Stimulated activated naive CD8-positive, alpha-beta T cell treated with anti-CD3 and anti-CD28 coated beads, Interleukin-15, amount 100 ng/mL, for 72 hours (primary cell): ENCODE data around the gene ACKR3.

Experiments used
- ATAC-seq: fragments of 150-1000 bp; cut with Tn5 transposase; 2 replicates; pipeline ENCODE4 v1.10.0; 2021; ENCODE audit warnings: mild to moderate bottlenecking, moderate library complexity
- DNase-seq, 2 donors: peaks; one replicate each; pipeline ENCODE4 v3.0.0; 2021 to 2022
- H3K27ac Mint-ChIP-seq, 2 donors: one replicate each; pipeline ENCODE4 v1.8.0; 2022; ENCODE audit warnings: mild to moderate bottlenecking in 2 of 2, mixed read lengths in 2 of 2, moderate library complexity in 2 of 2
- H3K27me3 Mint-ChIP-seq: one replicate; pipeline ENCODE4 v1.8.0; 2022; ENCODE audit warnings: mixed read lengths
- H3K4me1 Mint-ChIP-seq: one replicate; pipeline ENCODE4 v1.8.0; 2022; ENCODE audit warnings: mild to moderate bottlenecking, mixed read lengths
- H3K4me3 Mint-ChIP-seq, 2 donors: one replicate each; pipeline ENCODE4 v1.8.0; 2022; ENCODE audit warnings: mild to moderate bottlenecking in 2 of 2, mixed read lengths in 2 of 2, moderate library complexity in 1 of 2
- H3K9me3 Mint-ChIP-seq, 2 donors: one replicate each; pipeline ENCODE4 v1.8.0; 2022; ENCODE audit warnings: mixed read lengths in 2 of 2

The ACKR3 gene

GRCh38 chr2:236618370-236618769, 48.7 kb downstream of the ACKR3 start:
- ATAC-seq = no peak

GRCh38 chr2:236619910-236620612, 50.4 kb downstream of the ACKR3 start:
- no peak for DNase-seq
- ATAC-seq = no peak
- H3K9me3 Mint-ChIP-seq = no peaks in the 10 kb centered on the region
- H3K27ac Mint-ChIP-seq = no peak overlapping the region
- no peak overlapping the region for H3K4me3 Mint-ChIP-seq
- no peaks in the 10 kb centered on the region for H3K27me3 Mint-ChIP-seq
- peaks cover 11% of the 10 kb centered on the region for H3K4me1 Mint-ChIP-seq

More at GRCh38 chr2:236618370-236618769, 48.7 kb downstream of the ACKR3 start:
- Mint-ChIP-seq H3K27me3 (no peaks in the 10 kb centered on the region), H3K27ac (no peak overlapping the region), H3K4me1 (peaks cover 11% of the 10 kb centered on the region), H3K9me3 (no peaks in the 10 kb centered on the region), H3K4me3 (no peak overlapping the region)
- DNase-seq = no peak

GRCh38 chr2:236621786-236622185, 52.2 kb downstream of the ACKR3 start:
- Mint-ChIP-seq H3K4me1 (peaks cover 11% of the 10 kb centered on the region), H3K27ac (no peak overlapping the region), H3K9me3 (no peaks in the 10 kb centered on the region), H3K27me3 (no peaks in the 10 kb centered on the region), H3K4me3 (no peak overlapping the region)
- no peak for DNase-seq
- ATAC-seq = peak; percentile 5

GRCh38 chr2:236622201-236622600, 52.6 kb downstream of the ACKR3 start:
- Mint-ChIP-seq H3K4me3 (no peak overlapping the region), H3K27me3 (no peaks in the 10 kb centered on the region), H3K27ac (peak overlapping the region in 1 of 2 donors; percentile 30), H3K4me1 (peaks cover 11% of the 10 kb centered on the region), H3K9me3 (no peaks in the 10 kb centered on the region)
- ATAC-seq (peak; percentile 6), DNase-seq (no peak)

- Mint-ChIP-seq H3K27me3 (no peaks in the 10 kb centered on the region), H3K9me3 (no peaks in the 10 kb centered on the region), H3K4me3 (no peak overlapping the region), H3K4me1 (peaks cover 11% of the 10 kb centered on the region), H3K27ac (no peak overlapping the region)
- ATAC-seq (no peak), DNase-seq (no peak)
Observed at GRCh38 chr2:236622660-236623059, 53.0 kb downstream of the ACKR3 start.

- DNase-seq = no peak
- H3K9me3 Mint-ChIP-seq = no peaks in the 10 kb centered on the region
Observed at GRCh38 chr2:236623816-236624215, 54.2 kb downstream of the ACKR3 start.

GRCh38 chr2:236625156-236625690, 55.6 kb downstream of the ACKR3 start:
- H3K9me3 Mint-ChIP-seq = no peaks in the 10 kb centered on the region
- DNase-seq (no peak), ATAC-seq (no peak)
- no peak overlapping the region for H3K4me3 Mint-ChIP-seq
- no peaks in the 10 kb centered on the region for H3K27me3 Mint-ChIP-seq
- peaks cover 5% of the 10 kb centered on the region for H3K4me1 Mint-ChIP-seq
- no peak overlapping the region for H3K27ac Mint-ChIP-seq

More at GRCh38 chr2:236623816-236624215, 54.2 kb downstream of the ACKR3 start:
- ATAC-seq = no peak
- H3K4me1 Mint-ChIP-seq = peaks cover 11% of the 10 kb centered on the region
- H3K4me3 Mint-ChIP-seq = no peak overlapping the region
- H3K27ac Mint-ChIP-seq = no peak overlapping the region
- H3K27me3 Mint-ChIP-seq = no peaks in the 10 kb centered on the region

- Mint-ChIP-seq H3K9me3 (no peaks in the 10 kb centered on the region), H3K27ac (no peak overlapping the region), H3K4me1 (no peaks in the 10 kb centered on the region), H3K27me3 (no peaks in the 10 kb centered on the region), H3K4me3 (no peak overlapping the region)
- DNase-seq = no peak
- ATAC-seq = no peak
Observed at GRCh38 chr2:236626391-236627150, 56.9 kb downstream of the ACKR3 start.

- Mint-ChIP-seq H3K27me3 (no peaks in the 10 kb centered on the region), H3K27ac (no peak overlapping the region), H3K4me1 (no peaks in the 10 kb centered on the region), H3K9me3 (no peaks in the 10 kb centered on the region), H3K4me3 (no peak overlapping the region)
- no peak for DNase-seq
- no peak for ATAC-seq
Observed at GRCh38 chr2:236627193-236627592, 57.6 kb downstream of the ACKR3 start.

GRCh38 chr2:236627841-236628240, 58.2 kb downstream of the ACKR3 start:
- Mint-ChIP-seq H3K4me3 (no peak overlapping the region), H3K27me3 (peaks cover 3% of the 10 kb centered on the region)

GRCh38 chr2:236628256-236628901, 58.8 kb downstream of the ACKR3 start:
- H3K4me3 Mint-ChIP-seq = no peak overlapping the region
- H3K9me3 Mint-ChIP-seq = no peaks in the 10 kb centered on the region
- DNase-seq = no peak
- peaks cover 9% of the 10 kb centered on the region for H3K27me3 Mint-ChIP-seq
- H3K4me1 Mint-ChIP-seq = no peaks in the 10 kb centered on the region
- no peak for ATAC-seq
- H3K27ac Mint-ChIP-seq = no peak overlapping the region

More at GRCh38 chr2:236627841-236628240, 58.2 kb downstream of the ACKR3 start:
- ATAC-seq (no peak), DNase-seq (no peak)
- no peak overlapping the region for H3K27ac Mint-ChIP-seq
- no peaks in the 10 kb centered on the region for H3K9me3 Mint-ChIP-seq
- H3K4me1 Mint-ChIP-seq = no peaks in the 10 kb centered on the region

- ATAC-seq = no peak
- H3K27me3 Mint-ChIP-seq = peaks cover 9% of the 10 kb centered on the region
- no peaks in the 10 kb centered on the region for H3K9me3 Mint-ChIP-seq
- no peak overlapping the region for H3K27ac Mint-ChIP-seq
- no peaks in the 10 kb centered on the region for H3K4me1 Mint-ChIP-seq
- no peak overlapping the region for H3K4me3 Mint-ChIP-seq
- DNase-seq = no peak
Observed at GRCh38 chr2:236628981-236629605, 59.5 kb downstream of the ACKR3 start.

GRCh38 chr2:236629961-236630872, 60.6 kb downstream of the ACKR3 start:
- Mint-ChIP-seq H3K27ac (peak overlapping the region in 1 of 2 donors; percentile 86), H3K4me3 (no peak overlapping the region), H3K4me1 (no peaks in the 10 kb centered on the region), H3K27me3 (peaks cover 9% of the 10 kb centered on the region), H3K9me3 (no peaks in the 10 kb centered on the region)
- ATAC-seq (no peak), DNase-seq (no peak)

- no peak for ATAC-seq
- H3K27me3 Mint-ChIP-seq = peaks cover 9% of the 10 kb centered on the region
- no peak overlapping the region for H3K4me3 Mint-ChIP-seq
- H3K27ac Mint-ChIP-seq = no peak overlapping the region
- no peaks in the 10 kb centered on the region for H3K4me1 Mint-ChIP-seq
- DNase-seq = no peak
- H3K9me3 Mint-ChIP-seq = no peaks in the 10 kb centered on the region
Observed at GRCh38 chr2:236631281-236631855, 61.7 kb downstream of the ACKR3 start.
